HL-60 (cell line): ENCODE data around the gene CWC15.

Source experiments
- CTCF ChIP-seq: IDR thresholded peaks from one replicate; pipeline ENCODE4 v1.5.1; 2011; ENCODE audit warnings: low read length, control low read depth, inconsistent platforms; ENCODE audit not compliant: insufficient read depth
- POLR2AphosphoS5 ChIP-seq: IDR thresholded peaks from 2 replicates; pipeline ENCODE4 v1.6.1; 2012; ENCODE audit warnings: low read depth
- SPI1 ChIP-seq: IDR thresholded peaks from 2 replicates; pipeline ENCODE4 v1.6.1; 2012; ENCODE audit warnings: low read depth, mild to moderate bottlenecking, borderline replicate concordance

GRCh38 chr11:94926698-94927237, 46.6 kb downstream of the CWC15 start:
- TF ChIP-seq POLR2AphosphoS5 (no peak), SPI1 (peak; percentile 16; the same call in 1 of the 2 replicates), CTCF (no peak)
